IMR-90 (cell line): ENCODE measurements around the gene HTT. TPM values are rescaled to one million over a fixed set of nuclear protein-coding genes. Genes with fewer than 3 reads are reported as not detected.
A peak's percentile ranks its signal among the peaks of the same experiment; 100 is the strongest.

Experiments used
- ATAC-seq: fragments of 200-7000 bp; cut with Tn5 transposase; 2 replicates; pipeline ENCODE4 v1.9.1; 2020; ENCODE audit warnings: low read depth, mild to moderate bottlenecking, moderate library complexity
- BruUV-seq: library from RNA; stranded (reverse); fragments of 400-500 nt; replicated peaks from 2 replicates; lab custom pipeline; 2021; lab: Mats Ljungman, UMichigan
- CTCF ChIA-PET: fragments of 300-600 bp; formaldehyde crosslinking; extraction: SDS; loops from one replicate; lab custom pipeline; 2021; ENCODE audit warnings: antibody characterized with exemption; lab: Yijun Ruan, JAX
- POLR2A ChIA-PET: fragments of 300-600 bp; sonication (Branson Sonifier 250); formaldehyde crosslinking; loops from one replicate; lab custom pipeline; 2022; ENCODE audit warnings: antibody characterized with exemption; ENCODE audit not compliant: unreplicated experiment; lab: Charles Lee
- DNase-seq: peaks from one replicate; pipeline ENCODE4 v3.0.0; 2013
- H2AFZ ChIP-seq: replicated peaks from 2 replicates; pipeline ENCODE3; 2013; ENCODE audit warnings: low read length, mild to moderate bottlenecking; ENCODE audit not compliant: poor library complexity
- H2AK5ac ChIP-seq: 2 replicates; pipeline ENCODE4 v1.6.1; 2013; ENCODE audit warnings: low read depth, low read length, inconsistent platforms
- H2AK9ac ChIP-seq: replicated peaks from 2 replicates; pipeline ENCODE3; 2013; ENCODE audit warnings: mild to moderate bottlenecking, low read depth, low read length, moderate library complexity; ENCODE audit not compliant: poor library complexity
- H2BK120ac ChIP-seq: 2 replicates; pipeline ENCODE4 v1.6.1; 2013; ENCODE audit warnings: low read depth, low read length, inconsistent platforms
- H2BK15ac ChIP-seq: 3 replicates; pipeline ENCODE4 v1.6.1; 2013; ENCODE audit warnings: low read depth, low read length, inconsistent platforms
- H2BK20ac ChIP-seq: 2 replicates; pipeline ENCODE4 v1.6.1; 2013; ENCODE audit warnings: low read depth, mild to moderate bottlenecking, inconsistent platforms, low read length, moderate library complexity
- H2BK5ac ChIP-seq: 2 replicates; pipeline ENCODE4 v1.6.1; 2013; ENCODE audit warnings: mild to moderate bottlenecking, low read depth, low read length, inconsistent platforms; ENCODE audit not compliant: poor library complexity, severe bottlenecking
- H3K14ac ChIP-seq: replicated peaks from 2 replicates; pipeline ENCODE4 v1.6.1; 2013; ENCODE audit warnings: low read depth, low read length, inconsistent platforms
- H3K18ac ChIP-seq: 2 replicates; pipeline ENCODE4 v1.6.1; 2013; ENCODE audit warnings: low read depth, low read length, control low read depth
- H3K23ac ChIP-seq: 2 replicates; pipeline ENCODE4 v1.6.1; 2013; ENCODE audit warnings: low read depth, low read length, inconsistent platforms
- H3K27ac ChIP-seq: 2 replicates; pipeline ENCODE4 v1.5.1; 2013; ENCODE audit warnings: mild to moderate bottlenecking, control low read depth, low read length; ENCODE audit not compliant: insufficient read depth
- H3K27me3 ChIP-seq: 2 replicates; pipeline ENCODE4 v1.6.1; 2013; ENCODE audit warnings: low read length; ENCODE audit not compliant: control insufficient read depth, insufficient read depth
- H3K36me3 ChIP-seq: 2 replicates; pipeline ENCODE4 v1.6.1; 2013; ENCODE audit warnings: low read length, mixed read lengths; ENCODE audit not compliant: control insufficient read depth, insufficient read depth
- H3K4ac ChIP-seq: 2 replicates; pipeline ENCODE4 v1.6.1; 2013; ENCODE audit warnings: low read depth, low read length, inconsistent platforms
- H3K4me1 ChIP-seq: 2 replicates; pipeline ENCODE4 v1.6.1; 2013; ENCODE audit warnings: low read length, mixed read lengths; ENCODE audit not compliant: control insufficient read depth, insufficient read depth
- H3K4me2 ChIP-seq: 2 replicates; pipeline ENCODE4 v1.6.1; 2013; ENCODE audit warnings: low read depth, mild to moderate bottlenecking, control low read depth, low read length, moderate library complexity
- H3K4me3 ChIP-seq: 2 replicates; pipeline ENCODE4 v1.5.1; 2013; ENCODE audit warnings: low read depth, mild to moderate bottlenecking, control low read depth, low read length, moderate library complexity; ENCODE audit not compliant: insufficient read depth
- H3K56ac ChIP-seq: 2 replicates; pipeline ENCODE4 v1.6.1; 2013; ENCODE audit warnings: low read length, inconsistent platforms; ENCODE audit not compliant: insufficient read depth; ENCODE audit errors: extremely low read depth
- H3K79me1 ChIP-seq, 2 experiments: 2 replicates each; pipeline ENCODE4 v1.6.1; 2013; ENCODE audit warnings: low read length in 2 of 2, inconsistent platforms in 1 of 2, low read depth in 1 of 2
- H3K9ac ChIP-seq: 2 replicates; pipeline ENCODE4 v1.6.1; 2013; ENCODE audit warnings: low read depth, low read length, control low read depth
- H3K9me1 ChIP-seq: 2 replicates; pipeline ENCODE4 v1.6.1; 2013; ENCODE audit warnings: low read length, inconsistent platforms; ENCODE audit not compliant: insufficient read depth
- H3K9me3 ChIP-seq: 2 replicates; pipeline ENCODE4 v1.6.1; 2013; ENCODE audit warnings: low read length; ENCODE audit not compliant: control insufficient read depth, insufficient read depth
- H4K20me1 ChIP-seq: 2 replicates; pipeline ENCODE4 v1.6.1; 2013; ENCODE audit warnings: low read length, inconsistent platforms; ENCODE audit not compliant: insufficient read depth
- H4K5ac ChIP-seq: 2 replicates; pipeline ENCODE4 v1.6.1; 2013; ENCODE audit warnings: mild to moderate bottlenecking, low read depth, low read length, control low read depth
- H4K8ac ChIP-seq, 2 experiments: 2 replicates each; pipeline ENCODE4 v1.6.1; 2013; ENCODE audit warnings: low read depth in 2 of 2, low read length in 2 of 2, control low read depth in 1 of 2, inconsistent platforms in 1 of 2
- H4K91ac ChIP-seq: 2 replicates; pipeline ENCODE4 v1.6.1; 2013; ENCODE audit warnings: low read depth, low read length, inconsistent platforms; ENCODE audit not compliant: insufficient read depth
- POLR2A ChIP-seq: IDR thresholded peaks from 2 replicates; pipeline ENCODE4 v1.6.1; 2012; ENCODE audit warnings: mild to moderate bottlenecking, low read depth, low read length
- RAD21 ChIP-seq: IDR thresholded peaks from 2 replicates; pipeline ENCODE4 v1.6.1; 2012; ENCODE audit warnings: low read length, improper control_type of control experiment
- WGBS, 2 experiments: methylation state at CpG; one replicate each; pipeline versions ENCODE4 v1.1.5 to v1.1.7; 2013; ENCODE audit warnings: missing lambda C conversion rate in 2 of 2; ENCODE audit not compliant: insufficient read length in 1 of 2; ENCODE audit errors: extremely low coverage in 2 of 2; 5-methylcytosine and 5-hydroxymethylcytosine counted together
- dilution Hi-C: fragments of 300-500 bp; cut with HindIII; formaldehyde crosslinking; loops from one replicate; pipeline ENCODE4 v1.14.3; 2018; ENCODE audit warnings: low sequenced_read_pairs; ENCODE audit not compliant: unreplicated experiment
- in situ Hi-C: fragments of 300-500 bp; cut with MboI; formaldehyde crosslinking; loops from 3 replicates; pipeline ENCODE4 v1.14.3; 2019; ENCODE audit warnings: low sequenced_read_pairs, inconsistent platforms, mixed read lengths
- intact Hi-C: fragments of 100-400 bp; cut with micrococcal nuclease; formaldehyde crosslinking; loops from 2 replicates; pipeline ENCODE4 v1.10.0; 2022
- polyA plus RNA-seq, 3 experiments: library from polyadenylated mRNA; depleted of rRNA; stranded (reverse); fragments of >200 nt; gene quantifications; 2 replicates each; pipeline ENCODE4 v1.2.3, GENCODE V29; 2012; ENCODE audit warnings: low replicate concordance in 1 of 3
- total RNA-seq: library from RNA; depleted of rRNA; stranded (reverse); fragments of >200 nt; gene quantifications from 2 replicates; pipeline ENCODE4 v1.2.3, GENCODE V29; 2012

The HTT gene
- total and polyA plus RNA-seq, 2 of the 4 experiments (the other 2 are of a cell fraction) = 11.6 to 14.3 TPM

DNA sequence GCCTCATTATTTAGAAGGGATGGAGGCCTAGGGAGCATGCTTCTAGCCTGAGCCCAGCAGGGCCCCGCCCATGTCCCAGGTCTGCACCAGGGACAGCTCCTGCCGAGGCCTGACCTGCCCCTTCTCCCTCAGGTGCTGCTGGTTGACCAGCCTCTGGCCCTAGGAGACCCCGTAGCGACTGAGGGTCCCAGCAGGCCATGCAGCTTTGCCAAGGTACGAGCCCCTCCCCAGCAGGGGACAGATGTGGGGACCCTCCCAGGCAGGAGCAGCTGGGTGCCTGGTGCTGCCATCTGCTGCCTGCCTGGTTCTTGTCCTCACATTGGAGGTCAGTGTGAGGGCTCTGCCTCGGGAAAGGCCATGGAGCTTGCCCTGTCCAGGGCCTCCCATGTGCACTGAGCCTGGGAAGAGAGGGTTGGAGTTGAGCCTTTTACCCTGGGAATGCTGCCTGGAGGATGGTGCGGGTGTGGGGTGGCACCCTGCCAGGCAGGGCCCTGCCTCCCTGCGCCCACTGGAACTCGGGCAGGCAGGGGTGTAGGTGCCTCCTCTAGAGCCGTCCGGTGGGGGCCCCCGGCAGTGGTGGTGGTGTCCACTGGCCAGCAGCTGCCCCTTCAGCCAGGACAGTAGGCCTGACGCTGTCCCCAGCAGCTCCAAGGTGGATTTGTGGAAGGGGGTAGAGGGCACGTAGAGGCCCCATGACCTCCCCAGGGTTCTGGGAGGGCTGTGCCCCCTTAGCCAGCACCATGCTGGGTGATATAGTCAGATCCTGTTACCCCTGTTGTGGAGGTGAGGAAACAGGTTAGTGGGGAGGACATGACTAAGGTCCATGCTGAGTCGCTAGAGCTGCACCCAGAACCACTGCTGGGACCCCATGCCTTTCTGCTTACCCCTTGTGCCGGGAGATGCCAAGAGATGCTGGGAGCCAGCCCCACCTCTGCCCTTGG, 172.2 kb downstream of the HTT start:
- Histone ChIP-seq H2AK9ac (peak overlapping the region; percentile 37), H4K8ac (no peak overlapping the region), H3K27me3 (no peaks in the 10 kb centered on the region), H3K4ac (no peak overlapping the region), H3K27ac (no peak overlapping the region), H3K18ac (no peak overlapping the region), H3K4me1 (peaks cover 4% of the 10 kb centered on the region), H3K4me3 (no peak overlapping the region), H3K23ac (no peak overlapping the region), H3K9me3 (no peaks in the 10 kb centered on the region), H2BK5ac (no peak overlapping the region), H3K9ac (no peak overlapping the region), H4K5ac (no peak overlapping the region), H2BK15ac (no peak overlapping the region), H3K36me3 (peaks cover 10% of the 10 kb centered on the region; the same call in 1 of the 2 replicates), H3K4me2 (no peak overlapping the region), H4K91ac (no peak overlapping the region), H3K79me1 (peaks cover 0 to 3% of the 10 kb centered on the region in 2 experiments; a peak in 1 of 4 replicates), H3K9me1 (peaks cover 5% of the 10 kb centered on the region; the same call in 1 of the 2 replicates), H2AFZ (no peak overlapping the region), H2BK20ac (no peak overlapping the region), H2BK120ac (no peak overlapping the region), H4K20me1 (peaks cover 8% of the 10 kb centered on the region), H2AK5ac (no peak overlapping the region), H3K14ac (no peak overlapping the region), H3K56ac (no peak overlapping the region)
- in situ Hi-C loops (no loop called here), intact Hi-C loops (no loop called here), dilution Hi-C loops (no loop called here)
- ATAC-seq = no peak
- DNase-seq = no peak
- BruUV-seq = no TSS peak
- 82% methylated on average over 5 of the region's 16 CpGs; no CpG with 5 or more reads in 1 of the 2 experiments for WGBS, 2 experiments
- ChIA-PET POLR2A (no interaction called here), CTCF (interaction anchor here (0.6 kb wide), 1 partner anchor 25 kb away, joined by 3 read pairs; no protein-coding TSS in a partner anchor)
- TF ChIP-seq POLR2A (no peak), RAD21 (no peak)
